Endothelial cell (in vitro differentiated cells): Measurements from ENCODE around the gene SPIN4. TPM values are rescaled to one million over a fixed set of nuclear protein-coding genes. Genes with fewer than 3 reads are reported as not detected.

Experiments
- DNase-seq: peaks from one replicate; pipeline ENCODE4 v3.0.0; 2021; ENCODE audit warnings: low spot score
- H3K27ac Mint-ChIP-seq: one replicate; pipeline ENCODE4 v1.8.0; 2021; ENCODE audit warnings: mixed read lengths, inconsistent platforms; ENCODE audit not compliant: unreplicated experiment
- H3K27me3 Mint-ChIP-seq: one replicate; pipeline ENCODE4 v1.8.0; 2021; ENCODE audit warnings: mild to moderate bottlenecking, moderate library complexity, mixed read lengths, inconsistent platforms; ENCODE audit not compliant: unreplicated experiment
- H3K36me3 Mint-ChIP-seq: one replicate; pipeline ENCODE4 v1.8.0; 2021; ENCODE audit warnings: mild to moderate bottlenecking, low read depth, mixed read lengths, inconsistent platforms; ENCODE audit not compliant: unreplicated experiment
- H3K4me1 Mint-ChIP-seq: one replicate; pipeline ENCODE4 v1.8.0; 2021; ENCODE audit warnings: mild to moderate bottlenecking, mixed read lengths, inconsistent platforms; ENCODE audit not compliant: unreplicated experiment
- H3K4me3 Mint-ChIP-seq: one replicate; pipeline ENCODE4 v1.8.0; 2021; ENCODE audit warnings: mild to moderate bottlenecking, mixed read lengths, inconsistent platforms; ENCODE audit not compliant: unreplicated experiment
- H3K9me3 Mint-ChIP-seq: one replicate; pipeline ENCODE4 v1.8.0; 2021; ENCODE audit warnings: mixed read lengths, inconsistent platforms; ENCODE audit not compliant: unreplicated experiment
- total RNA-seq: library from RNA; stranded (reverse); fragmentation: NEBNext Ultra II Directional; extraction: Animal tissue kit (Norgen Biotek cat#: 25700); gene quantifications from one replicate; pipeline ENCODE4 v1.2.1, GENCODE V29; 2021; ENCODE audit not compliant: unreplicated experiment
- TF ChIP-seq, protein P1 (sequence below): fragments of 200-600 bp; sonication (generic); IDR thresholded peaks from one replicate; pipeline ENCODE4 v1.5.0; 2021; ENCODE audit warnings: antibody characterized with exemption; ENCODE audit not compliant: unreplicated experiment

Gene SPIN4
- total RNA-seq, 1 donor from 2014 or later: 135 TPM

DNA sequence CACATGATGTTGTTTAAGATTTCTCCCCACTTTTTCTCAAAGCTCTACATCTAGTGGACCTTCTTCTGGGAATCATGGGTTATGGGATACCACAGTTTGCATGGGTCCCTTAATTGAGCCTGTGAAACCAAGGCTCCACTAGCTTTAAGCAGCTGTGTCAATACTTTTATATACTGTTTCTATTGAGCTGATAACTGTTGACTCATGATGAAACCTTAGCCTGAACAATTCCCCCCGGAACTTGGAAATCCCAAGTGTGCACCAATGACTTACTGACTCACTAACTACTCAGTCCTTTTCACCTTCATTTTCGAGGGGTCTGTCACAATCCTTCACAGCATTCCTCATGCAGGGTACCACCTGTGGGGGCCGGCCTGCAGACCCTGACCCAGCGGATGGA, 12.7 kb upstream of the SPIN4 start:
- Mint-ChIP-seq H3K9me3 (peaks cover 4% of the 10 kb centered on the region), H3K36me3 (no peaks in the 10 kb centered on the region), H3K4me3 (no peak overlapping the region), H3K4me1 (no peaks in the 10 kb centered on the region), H3K27me3 (no peaks in the 10 kb centered on the region), H3K27ac (no peak overlapping the region)
- no peak for DNase-seq
- TF ChIP-seq, protein P1, sequence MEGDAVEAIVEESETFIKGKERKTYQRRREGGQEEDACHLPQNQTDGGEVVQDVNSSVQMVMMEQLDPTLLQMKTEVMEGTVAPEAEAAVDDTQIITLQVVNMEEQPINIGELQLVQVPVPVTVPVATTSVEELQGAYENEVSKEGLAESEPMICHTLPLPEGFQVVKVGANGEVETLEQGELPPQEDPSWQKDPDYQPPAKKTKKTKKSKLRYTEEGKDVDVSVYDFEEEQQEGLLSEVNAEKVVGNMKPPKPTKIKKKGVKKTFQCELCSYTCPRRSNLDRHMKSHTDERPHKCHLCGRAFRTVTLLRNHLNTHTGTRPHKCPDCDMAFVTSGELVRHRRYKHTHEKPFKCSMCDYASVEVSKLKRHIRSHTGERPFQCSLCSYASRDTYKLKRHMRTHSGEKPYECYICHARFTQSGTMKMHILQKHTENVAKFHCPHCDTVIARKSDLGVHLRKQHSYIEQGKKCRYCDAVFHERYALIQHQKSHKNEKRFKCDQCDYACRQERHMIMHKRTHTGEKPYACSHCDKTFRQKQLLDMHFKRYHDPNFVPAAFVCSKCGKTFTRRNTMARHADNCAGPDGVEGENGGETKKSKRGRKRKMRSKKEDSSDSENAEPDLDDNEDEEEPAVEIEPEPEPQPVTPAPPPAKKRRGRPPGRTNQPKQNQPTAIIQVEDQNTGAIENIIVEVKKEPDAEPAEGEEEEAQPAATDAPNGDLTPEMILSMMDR: no peak

DNA sequence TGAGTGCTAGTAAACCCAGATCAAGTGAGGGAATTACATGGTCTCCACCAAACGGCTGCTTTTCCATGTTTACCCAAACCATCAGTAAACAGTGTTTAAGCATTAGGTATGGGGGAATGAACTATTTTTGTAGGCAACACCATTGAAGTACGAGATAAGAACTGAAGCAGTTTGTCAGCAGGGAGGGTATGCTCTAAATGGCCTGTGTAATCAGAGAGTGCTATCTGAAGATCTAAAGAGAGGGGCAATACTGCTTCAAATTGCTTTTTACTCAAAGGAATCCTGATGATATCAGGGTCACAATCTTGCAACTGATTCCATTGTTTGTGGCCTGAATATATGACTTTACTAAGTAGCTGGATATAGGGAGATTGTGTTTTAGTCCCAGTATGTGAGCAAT, 10.4 kb upstream of the SPIN4 start:
- Mint-ChIP-seq H3K4me1 (no peaks in the 10 kb centered on the region), H3K4me3 (no peak overlapping the region)

DNA sequence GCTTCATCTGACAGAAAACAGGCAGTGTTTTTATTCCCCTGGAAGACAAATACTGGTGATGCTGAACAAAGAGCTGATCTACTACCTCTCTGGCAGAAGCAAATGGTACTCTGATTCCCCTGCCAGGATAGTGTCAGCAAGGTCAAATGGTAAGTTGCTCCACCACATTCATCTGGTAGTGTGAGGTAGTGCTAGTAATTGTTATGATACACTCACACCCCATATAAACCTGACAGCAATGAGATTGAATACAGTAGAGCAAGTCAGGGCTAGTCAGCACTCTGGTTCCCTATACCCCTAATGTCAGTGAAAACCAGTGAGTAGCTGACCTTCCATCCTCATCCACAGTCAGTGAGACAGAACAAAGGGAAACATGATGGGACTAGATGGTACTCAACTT, 3.4 kb upstream of the SPIN4 start:
- Mint-ChIP-seq H3K27ac (no peak overlapping the region), H3K4me3 (no peak overlapping the region), H3K9me3 (no peaks in the 10 kb centered on the region), H3K4me1 (peaks cover 7% of the 10 kb centered on the region), H3K27me3 (peaks cover 2% of the 10 kb centered on the region), H3K36me3 (peaks cover 10% of the 10 kb centered on the region)
- no peak for DNase-seq
- TF ChIP-seq, protein P1: no peak

More for the DNA sequence above, 10.4 kb upstream of the SPIN4 start:
- no peak overlapping the region for H3K27ac Mint-ChIP-seq
- no peaks in the 10 kb centered on the region for H3K27me3 Mint-ChIP-seq
- TF ChIP-seq, protein P1: no peak
- DNase-seq: no peak
- H3K9me3 Mint-ChIP-seq: peaks cover 4% of the 10 kb centered on the region
- no peaks in the 10 kb centered on the region for H3K36me3 Mint-ChIP-seq

DNA sequence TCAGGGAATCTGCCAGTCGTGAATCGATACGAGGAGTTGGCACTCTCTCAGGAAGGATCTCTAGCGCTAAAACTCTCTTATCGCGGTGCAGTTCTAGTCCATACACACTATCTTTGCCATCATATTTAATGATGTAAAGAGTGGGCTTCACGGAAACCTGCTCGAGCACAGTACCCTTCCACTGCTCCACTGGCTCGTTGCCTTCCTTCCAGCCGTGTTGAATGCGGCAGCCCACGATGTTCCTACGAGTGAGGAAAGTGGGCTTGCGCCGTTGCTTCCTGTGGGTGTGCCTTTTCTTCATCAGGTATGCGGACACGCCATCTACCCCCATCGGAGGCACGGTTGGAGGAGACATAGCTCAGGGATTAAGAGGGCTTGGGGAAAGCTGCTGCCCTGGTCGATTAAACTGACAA, 661 bp downstream of the SPIN4 start:
- Mint-ChIP-seq H3K36me3 (peaks cover 14% of the 10 kb centered on the region), H3K4me3 (peak overlapping the region; percentile 98), H3K27me3 (peaks cover 2% of the 10 kb centered on the region), H3K4me1 (peaks cover 15% of the 10 kb centered on the region), H3K9me3 (no peaks in the 10 kb centered on the region), H3K27ac (peak overlapping the region; percentile 91)
- peak; percentile 13 for DNase-seq
- TF ChIP-seq, protein P1: no peak

DNA sequence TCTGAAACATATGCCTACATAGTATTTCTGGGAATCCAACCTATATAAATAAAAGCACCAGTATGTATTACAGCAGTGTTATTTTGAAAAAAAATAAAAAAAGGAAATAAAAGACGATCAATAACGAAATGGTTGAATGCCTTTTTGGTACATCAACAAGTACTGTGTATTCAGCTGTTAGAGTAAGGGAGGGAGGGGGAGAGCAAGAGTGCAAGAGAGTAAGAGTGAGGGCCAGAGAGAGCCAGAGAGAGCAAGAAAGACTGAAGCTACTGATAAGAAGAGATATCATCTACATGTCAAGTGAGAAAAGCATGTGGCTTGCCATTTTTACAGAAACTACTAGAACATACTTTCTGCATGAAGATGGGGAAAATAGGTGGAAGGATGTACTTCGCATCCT, 1.8 kb downstream of the SPIN4 start:
- TF ChIP-seq, protein P1: no peak
- H3K4me3 Mint-ChIP-seq: peak overlapping the region; percentile 98
- peak overlapping the region; percentile 84 for H3K27ac Mint-ChIP-seq
- peaks cover 2% of the 10 kb centered on the region for H3K27me3 Mint-ChIP-seq
- H3K36me3 Mint-ChIP-seq: peaks cover 14% of the 10 kb centered on the region
- H3K9me3 Mint-ChIP-seq: no peaks in the 10 kb centered on the region
- no peak for DNase-seq
- peaks cover 15% of the 10 kb centered on the region for H3K4me1 Mint-ChIP-seq
